Stomach (tissue), 4 donors: Measurements from ENCODE around the gene RFX4.

Source experiments
- CTCF ChIP-seq, 7 experiments: fragments of 450-650 bp in 4 of 7; fragments of 200-600 bp in 3 of 7; sonication (generic) in 3 of 7; IDR thresholded peaks; one replicate each; pipeline ENCODE4 v1.5.1; 2016 to 2019; ENCODE audit warnings: antibody characterized with exemption in 7 of 7, control low read depth in 2 of 7, mild to moderate bottlenecking in 1 of 7
- EP300 ChIP-seq: sonication (generic); formaldehyde crosslinking; IDR thresholded peaks from one replicate; pipeline ENCODE4 v1.6.1; 2017; ENCODE audit warnings: antibody characterized with exemption
- POLR2A ChIP-seq, 4 donors: fragments of 450-650 bp; IDR thresholded peaks; one replicate each; pipeline ENCODE4 v1.6.1; 2016; ENCODE audit warnings: antibody characterized with exemption in 4 of 4, control low read depth in 2 of 4, mild to moderate bottlenecking in 1 of 4, moderate library complexity in 1 of 4
- POLR2AphosphoS5 ChIP-seq, 3 donors: sonication (generic); formaldehyde crosslinking; IDR thresholded peaks; one replicate each; pipeline ENCODE4 v1.6.1; 2016; ENCODE audit warnings: antibody characterized with exemption in 3 of 3

DNA sequence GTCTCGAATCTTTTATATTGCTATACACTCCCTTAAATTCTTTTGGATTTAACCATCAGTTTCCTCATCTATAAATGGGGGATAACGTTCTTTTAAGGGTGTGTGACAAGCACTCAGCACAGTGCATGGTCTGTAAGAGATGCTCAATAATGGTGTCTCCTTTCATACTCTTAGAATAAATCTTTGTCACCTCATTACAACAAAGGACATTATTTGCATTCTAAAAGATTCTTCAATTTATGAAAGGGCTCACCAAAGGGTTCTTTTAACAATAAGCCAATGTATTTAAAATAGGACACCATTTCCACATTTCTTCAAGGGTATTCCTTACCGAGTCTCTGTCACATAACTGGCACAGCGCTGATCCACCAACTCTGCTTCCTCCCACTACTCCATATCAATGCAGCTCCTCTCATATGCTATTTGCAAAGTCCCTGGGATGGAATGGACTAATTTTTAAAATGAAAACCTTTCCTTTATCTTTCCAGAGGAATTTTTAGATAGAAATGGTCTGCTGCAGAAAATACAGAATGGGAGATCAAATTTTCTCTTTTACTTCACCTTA lies 162.5 kb downstream of the RFX4 start:
- TF ChIP-seq CTCF (IDR thresholded peaks at IDR 0.05) (no peak), POLR2A (IDR thresholded peaks at IDR 0.05) (no peak), EP300 (no peak), POLR2AphosphoS5 (IDR thresholded peaks at IDR 0.05) (no peak)
